Prostate gland (tissue), 2 donors: ENCODE results near the gene SP6.

ENCODE experiments used
- CTCF ChIP-seq, 4 experiments: fragments of 200-600 bp in 2 of 4; fragments of 450-650 bp in 2 of 4; sonication (generic) in 2 of 4; IDR thresholded peaks; 1 replicate in 3 of 4; 2 replicates in 1 of 4; pipeline ENCODE4 v1.5.1; 2016 to 2019; ENCODE audit warnings: antibody characterized with exemption in 4 of 4, mild to moderate bottlenecking in 2 of 4, moderate library complexity in 2 of 4
- POLR2A ChIP-seq: fragments of 450-650 bp; IDR thresholded peaks from one replicate; pipeline ENCODE4 v1.6.1; 2016; ENCODE audit warnings: antibody characterized with exemption, mild to moderate bottlenecking

GRCh38 chr17:47864791-47865216, 13.8 kb upstream of the SP6 start:
- TF ChIP-seq CTCF (IDR thresholded peaks at IDR 0.05) (no peak), POLR2A (no peak)
